Kidney (tissue), 14 donors: ENCODE results near the gene ENTPD2. TPM values are rescaled to one million over a fixed set of nuclear protein-coding genes. Genes with fewer than 3 reads are reported as not detected.

Experiments used
- DNase-seq, 5 donors: peaks; one replicate each; pipeline ENCODE4 v3.0.0-alpha.2; 2013 to 2020
- FAIRE-seq: peaks from 2 replicates; lab custom pipeline; 2012; peaks lifted over from hg19 to GRCh38; lab: Jason Lieb, UNC
- H3K27ac ChIP-seq, 2 donors: one replicate each; pipeline ENCODE4 v1.7.0; 2013; ENCODE audit warnings: low read depth in 2 of 2, low read length in 2 of 2, inconsistent platforms in 1 of 2
- H3K27me3 ChIP-seq: one replicate; pipeline ENCODE4 v1.7.1; 2013; ENCODE audit warnings: low read length, inconsistent platforms; ENCODE audit not compliant: control insufficient read depth, insufficient read depth
- H3K36me3 ChIP-seq, 3 donors: one replicate each; pipeline versions ENCODE4 v1.7.0 to v1.7.1; 2013; ENCODE audit warnings: low read length in 3 of 3, control low read depth in 1 of 3, inconsistent platforms in 1 of 3; ENCODE audit not compliant: insufficient read depth in 3 of 3, control insufficient read depth in 2 of 3
- H3K4me1 ChIP-seq, 3 donors: one replicate each; pipeline versions ENCODE4 v1.7.0 to v1.7.1; 2013; ENCODE audit warnings: low read length in 3 of 3, inconsistent platforms in 1 of 3, low read depth in 1 of 3; ENCODE audit not compliant: control insufficient read depth in 2 of 3, insufficient read depth in 2 of 3
- H3K4me3 ChIP-seq, 3 donors: one replicate each; pipeline versions ENCODE4 v1.7.0 to v1.8.1; 2013; ENCODE audit warnings: low read length in 3 of 3, control low read depth in 1 of 3, inconsistent platforms in 1 of 3
- H3K9ac ChIP-seq, 3 donors: one replicate each; pipeline versions ENCODE4 v1.7.0 to v1.7.1; 2013; ENCODE audit warnings: low read length in 3 of 3, control low read depth in 1 of 3, inconsistent platforms in 1 of 3
- H3K9me3 ChIP-seq, 3 donors: one replicate each; pipeline versions ENCODE4 v1.7.0 to v1.7.1; 2013; ENCODE audit warnings: low read length in 3 of 3, control low read depth in 1 of 3, inconsistent platforms in 1 of 3; ENCODE audit not compliant: control insufficient read depth in 2 of 3, insufficient read depth in 1 of 3
- CTCF ChIP-seq: IDR thresholded peaks from 3 replicates; pipeline ENCODE4 v1.5.1; 2012; ENCODE audit warnings: mild to moderate bottlenecking, moderate library complexity, borderline replicate concordance; ENCODE audit not compliant: insufficient read depth; ENCODE audit errors: extremely low read depth
- intact Hi-C: fragments of 100-400 bp; cut with DNase I; formaldehyde crosslinking; loops from one replicate; pipeline ENCODE4 v1.11.1; 2022
- polyA plus RNA-seq: library from polyadenylated mRNA; stranded (reverse); fragments of 350-450 nt; fragmentation: Illumina TruSeq; extraction: RNeasy Lipid Tissue Mini Kit (QIAGEN cat#74804); gene quantifications from one replicate; pipeline ENCODE4 v1.2.3, GENCODE V29; 2014; ENCODE audit warnings: low read depth, low replicate concordance; ENCODE audit not compliant: insufficient read depth
- total RNA-seq: library from RNA; stranded (reverse); fragmentation: NEBNext Ultra II Directional; extraction: Animal tissue kit (Norgen Biotek cat#: 25700); gene quantifications from one replicate; pipeline ENCODE4 v1.2.1, GENCODE V29; 2021
- donor health status: control.
- donor health status: control.
- donor health status: control.
- donor health status: control.
- donor health status: control.
- donor health status: DM: yes; HTN: yes; CAD: no.
- donor health status: Normal renal cell carcinoma (clear cell type).

Gene ENTPD2
- total and polyA plus RNA-seq, 2 donors from 2014 or later = 5.5 to 9.3 TPM

GRCh38 chr9:137019891-137020683, 33.8 kb downstream of the ENTPD2 start:
- H3K4me3 ChIP-seq = no peak overlapping the region
- TF ChIP-seq CTCF = no peak
- no peak overlapping the region for H3K27ac ChIP-seq
- intact Hi-C loops = loop anchor here (10.0 kb wide), 1 partner anchor 65 kb away; the partner anchor contains the start of gene LCN12
- H3K36me3 ChIP-seq = peaks cover 0 to 8% (median 0%) of the 10 kb centered on the region in 3 donors
- H3K4me1 ChIP-seq = peaks cover 0 to 2% (median 0%) of the 10 kb centered on the region in 3 donors
- H3K9ac ChIP-seq = no peak overlapping the region
- no peaks in the 10 kb centered on the region for H3K9me3 ChIP-seq
- H3K27me3 ChIP-seq = no peaks in the 10 kb centered on the region
- FAIRE-seq (no peak), DNase-seq (no peak)

GRCh38 chr9:137018761-137019559, 34.9 kb downstream of the ENTPD2 start:
- TF ChIP-seq CTCF = no peak
- Histone ChIP-seq H3K4me3 (no peak overlapping the region), H3K27me3 (no peaks in the 10 kb centered on the region), H3K9me3 (no peaks in the 10 kb centered on the region), H3K4me1 (no peaks in the 10 kb centered on the region), H3K9ac (no peak overlapping the region), H3K27ac (no peak overlapping the region), H3K36me3 (peaks cover 0 to 8% (median 0%) of the 10 kb centered on the region in 3 donors)
- DNase-seq (no peak), FAIRE-seq (no peak)
- intact Hi-C loops = no loop called here

GRCh38 chr9:137017791-137018497, 35.9 kb downstream of the ENTPD2 start:
- Histone ChIP-seq H3K4me3 (no peak overlapping the region), H3K36me3 (peaks cover 0 to 8% (median 0%) of the 10 kb centered on the region in 3 donors), H3K27ac (no peak overlapping the region), H3K9ac (no peak overlapping the region), H3K4me1 (no peaks in the 10 kb centered on the region), H3K9me3 (no peaks in the 10 kb centered on the region), H3K27me3 (no peaks in the 10 kb centered on the region)
- TF ChIP-seq CTCF = no peak
- FAIRE-seq (no peak), DNase-seq (no peak)
- intact Hi-C loops = no loop called here
